ENCODE results near the gene APC2. TPM values are rescaled to one million over a fixed set of nuclear protein-coding genes. Genes with fewer than 3 reads are reported as not detected.
A peak's percentile ranks its signal among the peaks of the same experiment; 100 is the strongest.

The APC2 gene
- total RNA-seq, 1 experiment from 2014 or later = 11.9 TPM

GRCh38 chr19:1429750-1430149 is 20.2 kb upstream of the APC2 start:
- no TSS peak for BruUV-seq (replicated peaks)
- H3K4me1 ChIP-seq (ENCODE audit: control insufficient read depth, insufficient read depth, low read length) = no peaks in the 10 kb centered on the region
- intact Hi-C loops (cut with micrococcal nuclease; ENCODE audit: unreplicated experiment) = no loop called here
- CTCF ChIA-PET = no interaction called here
- no peak overlapping the region for H3K27ac ChIP-seq (ENCODE audit: low read length)
- DNase-seq (ENCODE audit: low read depth, low spot score) (no peak), ATAC-seq (peak; percentile 42; the same call in 1 of the 2 replicates)
- in situ Hi-C loops (cut with HindIII; ENCODE audit: low pct_unique_long_range_greater_than_20kb, low sequenced_read_pairs) = no loop called here
- POLR2A ChIA-PET = no interaction called here
- H3K27me3 ChIP-seq (ENCODE audit: control insufficient read depth, insufficient read depth, low read length) = no peaks in the 10 kb centered on the region
- no peak for TF ChIP-seq CTCF (IDR thresholded peaks at IDR 0.05)
- TF ChIP-seq POLR2AphosphoS5 (IDR thresholded peaks at IDR 0.05; ENCODE audit: low read depth, low read length) = no peak
- TF ChIP-seq SIN3A (IDR thresholded peaks at IDR 0.05; ENCODE audit: borderline replicate concordance, insufficient read depth, low read depth, low read length) = no peak
- TF ChIP-seq REST (IDR thresholded peaks at IDR 0.05; ENCODE audit: insufficient read depth in 1 of 2, low read depth in 2 of 2, low read length in 1 of 2) = no peak
- TF ChIP-seq TCF7L2 (IDR thresholded peaks at IDR 0.05; ENCODE audit: low read depth, low read length) = no peak
- H3K36me3 ChIP-seq (ENCODE audit: control insufficient read depth, insufficient read depth, low read length) = no peaks in the 10 kb centered on the region; the same call in 1 of the 2 replicates
- H3K9me3 ChIP-seq (ENCODE audit: control insufficient read depth, insufficient read depth, low read depth, low read length) = no peaks in the 10 kb centered on the region
- no peak overlapping the region for H3K4me3 ChIP-seq (ENCODE audit: low read depth in 2 of 2, low read length in 2 of 2)

- no peak for TF ChIP-seq REST (IDR thresholded peaks at IDR 0.05; ENCODE audit: insufficient read depth in 1 of 2, low read depth in 2 of 2, low read length in 1 of 2)
- TF ChIP-seq TCF7L2 (IDR thresholded peaks at IDR 0.05; ENCODE audit: low read depth, low read length) = no peak
- TF ChIP-seq POLR2AphosphoS5 (IDR thresholded peaks at IDR 0.05; ENCODE audit: low read depth, low read length) = no peak
- no peak for TF ChIP-seq CTCF (IDR thresholded peaks at IDR 0.05)
- no peak for TF ChIP-seq SIN3A (IDR thresholded peaks at IDR 0.05; ENCODE audit: borderline replicate concordance, insufficient read depth, low read depth, low read length)
- ChIA-PET CTCF (no interaction called here), POLR2A (no interaction called here)
- Histone ChIP-seq H3K36me3 (ENCODE audit: control insufficient read depth, insufficient read depth, low read length) (no peaks in the 10 kb centered on the region; the same call in 1 of the 2 replicates), H3K9me3 (ENCODE audit: control insufficient read depth, insufficient read depth, low read depth, low read length) (no peaks in the 10 kb centered on the region), H3K4me1 (ENCODE audit: control insufficient read depth, insufficient read depth, low read length) (no peaks in the 10 kb centered on the region), H3K27ac (ENCODE audit: low read length) (no peak overlapping the region), H3K27me3 (ENCODE audit: control insufficient read depth, insufficient read depth, low read length) (no peaks in the 10 kb centered on the region), H3K4me3 (ENCODE audit: low read depth in 2 of 2, low read length in 2 of 2) (no peak overlapping the region)
- ATAC-seq = no peak
- intact Hi-C loops (cut with micrococcal nuclease; ENCODE audit: unreplicated experiment) (no loop called here), in situ Hi-C loops (cut with HindIII; ENCODE audit: low pct_unique_long_range_greater_than_20kb, low sequenced_read_pairs) (no loop called here)
- no peak for DNase-seq (ENCODE audit: low read depth, low spot score)
- BruUV-seq (replicated peaks) = no TSS peak
Measured at GRCh38 chr19:1430246-1430645, 19.7 kb upstream of the APC2 start.

Data from Panc1 (cell line).